Smooth muscle cell (in vitro differentiated cells): Measurements from ENCODE around the gene CCL27. TPM values are rescaled to one million over a fixed set of nuclear protein-coding genes. Genes with fewer than 3 reads are reported as not detected.

Experiments used
- DNase-seq: peaks from one replicate; lab custom pipeline; 2025; ENCODE audit not compliant: unreplicated experiment; lab: John Stamatoyannopoulos, UW
- H2AFZ ChIP-seq: fragments of 200-600 bp; sonication (generic); 2 replicates; pipeline ENCODE4 v1.6.0; 2016; ENCODE audit warnings: antibody characterized with exemption, low read depth, mild to moderate bottlenecking
- H3F3A ChIP-seq: fragments of 200-600 bp; sonication (generic); 2 replicates; pipeline ENCODE4 v1.6.0; 2017; ENCODE audit warnings: antibody characterized with exemption, low read depth
- H3K27ac ChIP-seq: fragments of 200-600 bp; sonication (generic); 2 replicates; pipeline ENCODE4 v1.5.1; 2016; ENCODE audit warnings: low read depth, mild to moderate bottlenecking
- H3K27me3 ChIP-seq: fragments of 200-600 bp; sonication (generic); 2 replicates; pipeline ENCODE4 v1.6.1; 2016; ENCODE audit warnings: low read depth, mild to moderate bottlenecking
- H3K36me3 ChIP-seq: fragments of 200-600 bp; sonication (generic); 2 replicates; pipeline ENCODE4 v1.5.1; 2016; ENCODE audit warnings: low read depth
- H3K4me1 ChIP-seq: fragments of 200-600 bp; sonication (generic); 2 replicates; pipeline ENCODE4 v1.5.1; 2016; ENCODE audit warnings: low read depth
- H3K4me2 ChIP-seq: fragments of 200-600 bp; sonication (generic); 2 replicates; pipeline ENCODE4 v1.6.0; 2016; ENCODE audit warnings: mild to moderate bottlenecking
- H3K4me3 ChIP-seq: fragments of 200-600 bp; sonication (generic); 2 replicates; pipeline ENCODE4 v1.5.1; 2016; ENCODE audit warnings: mild to moderate bottlenecking
- H3K79me2 ChIP-seq: fragments of 200-600 bp; sonication (generic); 2 replicates; pipeline ENCODE4 v1.6.0; 2016; ENCODE audit warnings: low read depth, mild to moderate bottlenecking
- H3K9ac ChIP-seq: fragments of 200-600 bp; sonication (generic); 2 replicates; pipeline ENCODE4 v1.6.0; 2016; ENCODE audit warnings: low read depth
- H3K9me3 ChIP-seq: fragments of 200-600 bp; sonication (generic); replicated peaks from 2 replicates; pipeline ENCODE4 v1.5.1; 2016; ENCODE audit warnings: low read depth
- H4K20me1 ChIP-seq: fragments of 200-600 bp; sonication (generic); 2 replicates; pipeline ENCODE4 v1.6.0; 2016; ENCODE audit warnings: low read depth
- WGBS: methylation state at CpG from one replicate; pipeline ENCODE4 v1.1.7; 2016; ENCODE audit warnings: low lambda C conversion rate; 5-methylcytosine and 5-hydroxymethylcytosine counted together
- polyA plus RNA-seq: library from polyadenylated mRNA; unstranded; fragments of >200 nt; fragmentation: Nextera tagmentation; extraction: Ambion mirVana; gene quantifications from 2 replicates; pipeline ENCODE4 v1.2.1, GENCODE V29; 2016
- total RNA-seq: library from RNA; depleted of rRNA; stranded (reverse); fragments of >200 nt; gene quantifications from 2 replicates; pipeline ENCODE4 v1.2.3, GENCODE V29; 2014
- TF ChIP-seq, protein P1 (sequence below): fragments of 200-600 bp; sonication (generic); IDR thresholded peaks from 2 replicates; pipeline ENCODE4 v1.5.1; 2017; ENCODE audit warnings: borderline replicate concordance, mild to moderate bottlenecking, antibody characterized with exemption; ENCODE audit not compliant: insufficient read depth, poor library complexity, severe bottlenecking

The CCL27 gene
- total and polyA plus RNA-seq, 2 experiments from 2014 or later = 1.0 to 3.6 TPM

DNA sequence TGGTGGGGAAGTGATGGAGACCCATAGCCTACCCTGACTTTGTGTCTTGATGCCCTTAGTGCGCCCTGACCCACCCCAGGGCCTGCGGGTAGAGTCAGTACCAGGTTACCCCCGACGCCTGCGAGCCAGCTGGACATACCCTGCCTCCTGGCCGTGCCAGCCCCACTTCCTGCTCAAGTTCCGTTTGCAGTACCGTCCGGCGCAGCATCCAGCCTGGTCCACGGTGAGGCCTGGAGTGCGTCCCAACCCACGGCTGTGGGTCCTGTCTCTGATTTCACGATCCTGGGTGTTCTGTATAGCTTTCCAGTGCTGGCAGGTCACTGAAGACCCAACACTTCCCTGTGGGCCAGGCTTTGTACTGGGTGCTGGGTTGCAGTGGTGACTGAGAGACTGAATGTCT, 4.0 kb downstream of the CCL27 start:
- Histone ChIP-seq H3K4me1 (peaks cover 7% of the 10 kb centered on the region), H3K4me2 (no peak overlapping the region), H3K27ac (no peak overlapping the region), H3K27me3 (no peaks in the 10 kb centered on the region), H3K9me3 (no peaks in the 10 kb centered on the region), H3K4me3 (no peak overlapping the region), H3K9ac (no peak overlapping the region), H2AFZ (no peak overlapping the region), H3K36me3 (no peaks in the 10 kb centered on the region), H4K20me1 (no peaks in the 10 kb centered on the region), H3F3A (peaks cover 6% of the 10 kb centered on the region), H3K79me2 (no peaks in the 10 kb centered on the region)
- DNase-seq = no peak
- 95% methylated on average over 14 of the region's 14 CpGs for WGBS
- TF ChIP-seq, protein P1, sequence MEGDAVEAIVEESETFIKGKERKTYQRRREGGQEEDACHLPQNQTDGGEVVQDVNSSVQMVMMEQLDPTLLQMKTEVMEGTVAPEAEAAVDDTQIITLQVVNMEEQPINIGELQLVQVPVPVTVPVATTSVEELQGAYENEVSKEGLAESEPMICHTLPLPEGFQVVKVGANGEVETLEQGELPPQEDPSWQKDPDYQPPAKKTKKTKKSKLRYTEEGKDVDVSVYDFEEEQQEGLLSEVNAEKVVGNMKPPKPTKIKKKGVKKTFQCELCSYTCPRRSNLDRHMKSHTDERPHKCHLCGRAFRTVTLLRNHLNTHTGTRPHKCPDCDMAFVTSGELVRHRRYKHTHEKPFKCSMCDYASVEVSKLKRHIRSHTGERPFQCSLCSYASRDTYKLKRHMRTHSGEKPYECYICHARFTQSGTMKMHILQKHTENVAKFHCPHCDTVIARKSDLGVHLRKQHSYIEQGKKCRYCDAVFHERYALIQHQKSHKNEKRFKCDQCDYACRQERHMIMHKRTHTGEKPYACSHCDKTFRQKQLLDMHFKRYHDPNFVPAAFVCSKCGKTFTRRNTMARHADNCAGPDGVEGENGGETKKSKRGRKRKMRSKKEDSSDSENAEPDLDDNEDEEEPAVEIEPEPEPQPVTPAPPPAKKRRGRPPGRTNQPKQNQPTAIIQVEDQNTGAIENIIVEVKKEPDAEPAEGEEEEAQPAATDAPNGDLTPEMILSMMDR = no peak

DNA sequence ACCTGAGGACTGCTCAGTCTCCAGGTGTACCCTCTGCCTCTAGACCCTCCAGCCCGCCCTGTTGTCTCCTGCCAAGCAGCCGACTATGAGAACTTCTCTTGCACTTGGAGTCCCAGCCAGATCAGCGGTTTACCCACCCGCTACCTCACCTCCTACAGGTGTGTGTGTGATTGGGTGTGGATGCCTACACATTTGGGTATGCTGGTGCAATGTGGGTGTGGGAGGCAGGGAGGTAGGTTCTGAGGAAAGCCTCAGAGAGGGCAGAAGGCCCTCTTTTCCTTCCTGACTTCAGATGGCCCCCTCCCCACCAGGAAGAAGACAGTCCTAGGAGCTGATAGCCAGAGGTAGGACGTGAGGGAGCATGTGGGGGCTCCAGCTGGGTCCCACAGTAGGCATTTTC, 5.5 kb downstream of the CCL27 start:
- Histone ChIP-seq H4K20me1 (no peaks in the 10 kb centered on the region), H2AFZ (no peak overlapping the region), H3K27me3 (no peaks in the 10 kb centered on the region), H3F3A (peaks cover 7% of the 10 kb centered on the region), H3K9me3 (no peaks in the 10 kb centered on the region), H3K27ac (no peak overlapping the region), H3K4me2 (no peak overlapping the region), H3K4me1 (peaks cover 19% of the 10 kb centered on the region), H3K9ac (no peak overlapping the region), H3K4me3 (no peak overlapping the region), H3K36me3 (no peaks in the 10 kb centered on the region), H3K79me2 (no peaks in the 10 kb centered on the region)
- DNase-seq = no peak
- WGBS = 94% methylated on average over 5 of the region's 5 CpGs
- TF ChIP-seq, protein P1 = no peak

DNA sequence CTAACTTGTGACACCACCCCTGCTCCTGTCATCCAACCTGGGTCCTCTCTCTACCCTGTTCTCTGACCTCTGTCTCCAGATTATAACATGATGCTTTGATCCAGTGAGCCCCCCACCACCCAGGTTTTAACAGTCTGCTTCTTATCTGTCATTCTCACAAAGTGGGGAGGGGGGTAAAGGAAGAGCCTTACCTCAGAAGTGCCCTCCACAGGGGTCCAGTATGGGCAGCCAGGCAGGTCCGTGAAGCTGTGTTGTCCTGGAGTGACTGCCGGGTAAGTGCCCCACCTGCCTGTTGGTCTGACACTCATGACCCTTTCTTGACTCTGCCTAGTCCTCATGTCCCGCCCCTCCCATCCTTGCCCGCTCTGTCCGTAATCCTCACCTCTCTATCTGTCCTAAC, 7.1 kb downstream of the CCL27 start:
- DNase-seq = no peak
- 72% methylated on average over 5 of the region's 5 CpGs for WGBS

More for the DNA sequence above, 7.1 kb downstream of the CCL27 start:
- H2AFZ ChIP-seq = no peak overlapping the region
- no peak overlapping the region for H3K9ac ChIP-seq
- H3K4me1 ChIP-seq = peaks cover 19% of the 10 kb centered on the region
- no peaks in the 10 kb centered on the region for H3K27me3 ChIP-seq
- no peak overlapping the region for H3K27ac ChIP-seq
- no peaks in the 10 kb centered on the region for H3K79me2 ChIP-seq
- H3K4me3 ChIP-seq = no peak overlapping the region
- H3F3A ChIP-seq = peaks cover 17% of the 10 kb centered on the region
- H3K9me3 ChIP-seq = no peaks in the 10 kb centered on the region
- TF ChIP-seq, protein P1 = no peak
- no peaks in the 10 kb centered on the region for H4K20me1 ChIP-seq
- H3K36me3 ChIP-seq = no peaks in the 10 kb centered on the region
- H3K4me2 ChIP-seq = no peak overlapping the region
